IMR-90 (cell line): ENCODE data around the gene GSK3B. TPM values are rescaled to one million over a fixed set of nuclear protein-coding genes. Genes with fewer than 3 reads are reported as not detected.

Experiments used
- ATAC-seq: fragments of 200-7000 bp; cut with Tn5 transposase; 2 replicates; pipeline ENCODE4 v1.9.1; 2020; ENCODE audit warnings: low read depth, mild to moderate bottlenecking, moderate library complexity
- BruUV-seq: library from RNA; stranded (reverse); fragments of 400-500 nt; replicated peaks from 2 replicates; lab custom pipeline; 2021; lab: Mats Ljungman, UMichigan
- CTCF ChIA-PET: fragments of 300-600 bp; formaldehyde crosslinking; extraction: SDS; loops from one replicate; lab custom pipeline; 2021; ENCODE audit warnings: antibody characterized with exemption; lab: Yijun Ruan, JAX
- POLR2A ChIA-PET: fragments of 300-600 bp; sonication (Branson Sonifier 250); formaldehyde crosslinking; loops from one replicate; lab custom pipeline; 2022; ENCODE audit warnings: antibody characterized with exemption; ENCODE audit not compliant: unreplicated experiment; lab: Charles Lee
- DNase-seq: peaks from one replicate; pipeline ENCODE4 v3.0.0; 2013
- H2AFZ ChIP-seq: replicated peaks from 2 replicates; pipeline ENCODE3; 2013; ENCODE audit warnings: low read length, mild to moderate bottlenecking; ENCODE audit not compliant: poor library complexity
- H2AK5ac ChIP-seq: 2 replicates; pipeline ENCODE4 v1.6.1; 2013; ENCODE audit warnings: low read depth, low read length, inconsistent platforms
- H2AK9ac ChIP-seq: replicated peaks from 2 replicates; pipeline ENCODE3; 2013; ENCODE audit warnings: mild to moderate bottlenecking, low read depth, low read length, moderate library complexity; ENCODE audit not compliant: poor library complexity
- H2BK120ac ChIP-seq: 2 replicates; pipeline ENCODE4 v1.6.1; 2013; ENCODE audit warnings: low read depth, low read length, inconsistent platforms
- H2BK15ac ChIP-seq: 3 replicates; pipeline ENCODE4 v1.6.1; 2013; ENCODE audit warnings: low read depth, low read length, inconsistent platforms
- H2BK20ac ChIP-seq: 2 replicates; pipeline ENCODE4 v1.6.1; 2013; ENCODE audit warnings: low read depth, mild to moderate bottlenecking, inconsistent platforms, low read length, moderate library complexity
- H2BK5ac ChIP-seq: 2 replicates; pipeline ENCODE4 v1.6.1; 2013; ENCODE audit warnings: mild to moderate bottlenecking, low read depth, low read length, inconsistent platforms; ENCODE audit not compliant: poor library complexity, severe bottlenecking
- H3K14ac ChIP-seq: replicated peaks from 2 replicates; pipeline ENCODE4 v1.6.1; 2013; ENCODE audit warnings: low read depth, low read length, inconsistent platforms
- H3K18ac ChIP-seq: 2 replicates; pipeline ENCODE4 v1.6.1; 2013; ENCODE audit warnings: low read depth, low read length, control low read depth
- H3K23ac ChIP-seq: 2 replicates; pipeline ENCODE4 v1.6.1; 2013; ENCODE audit warnings: low read depth, low read length, inconsistent platforms
- H3K27ac ChIP-seq: 2 replicates; pipeline ENCODE4 v1.5.1; 2013; ENCODE audit warnings: mild to moderate bottlenecking, control low read depth, low read length; ENCODE audit not compliant: insufficient read depth
- H3K27me3 ChIP-seq: 2 replicates; pipeline ENCODE4 v1.6.1; 2013; ENCODE audit warnings: low read length; ENCODE audit not compliant: control insufficient read depth, insufficient read depth
- H3K36me3 ChIP-seq: 2 replicates; pipeline ENCODE4 v1.6.1; 2013; ENCODE audit warnings: low read length, mixed read lengths; ENCODE audit not compliant: control insufficient read depth, insufficient read depth
- H3K4ac ChIP-seq: 2 replicates; pipeline ENCODE4 v1.6.1; 2013; ENCODE audit warnings: low read depth, low read length, inconsistent platforms
- H3K4me1 ChIP-seq: 2 replicates; pipeline ENCODE4 v1.6.1; 2013; ENCODE audit warnings: low read length, mixed read lengths; ENCODE audit not compliant: control insufficient read depth, insufficient read depth
- H3K4me2 ChIP-seq: 2 replicates; pipeline ENCODE4 v1.6.1; 2013; ENCODE audit warnings: low read depth, mild to moderate bottlenecking, control low read depth, low read length, moderate library complexity
- H3K4me3 ChIP-seq: 2 replicates; pipeline ENCODE4 v1.5.1; 2013; ENCODE audit warnings: low read depth, mild to moderate bottlenecking, control low read depth, low read length, moderate library complexity; ENCODE audit not compliant: insufficient read depth
- H3K56ac ChIP-seq: 2 replicates; pipeline ENCODE4 v1.6.1; 2013; ENCODE audit warnings: low read length, inconsistent platforms; ENCODE audit not compliant: insufficient read depth; ENCODE audit errors: extremely low read depth
- H3K79me1 ChIP-seq, 2 experiments: 2 replicates each; pipeline ENCODE4 v1.6.1; 2013; ENCODE audit warnings: low read length in 2 of 2, inconsistent platforms in 1 of 2, low read depth in 1 of 2
- H3K9ac ChIP-seq: 2 replicates; pipeline ENCODE4 v1.6.1; 2013; ENCODE audit warnings: low read depth, low read length, control low read depth
- H3K9me1 ChIP-seq: 2 replicates; pipeline ENCODE4 v1.6.1; 2013; ENCODE audit warnings: low read length, inconsistent platforms; ENCODE audit not compliant: insufficient read depth
- H3K9me3 ChIP-seq: 2 replicates; pipeline ENCODE4 v1.6.1; 2013; ENCODE audit warnings: low read length; ENCODE audit not compliant: control insufficient read depth, insufficient read depth
- H4K20me1 ChIP-seq: 2 replicates; pipeline ENCODE4 v1.6.1; 2013; ENCODE audit warnings: low read length, inconsistent platforms; ENCODE audit not compliant: insufficient read depth
- H4K5ac ChIP-seq: 2 replicates; pipeline ENCODE4 v1.6.1; 2013; ENCODE audit warnings: mild to moderate bottlenecking, low read depth, low read length, control low read depth
- H4K8ac ChIP-seq, 2 experiments: 2 replicates each; pipeline ENCODE4 v1.6.1; 2013; ENCODE audit warnings: low read depth in 2 of 2, low read length in 2 of 2, control low read depth in 1 of 2, inconsistent platforms in 1 of 2
- H4K91ac ChIP-seq: 2 replicates; pipeline ENCODE4 v1.6.1; 2013; ENCODE audit warnings: low read depth, low read length, inconsistent platforms; ENCODE audit not compliant: insufficient read depth
- SMC3 ChIP-seq: fragments of 150-350 bp; IDR thresholded peaks from 2 replicates; pipeline ENCODE4 v1.6.1; 2016; ENCODE audit warnings: low read depth, mild to moderate bottlenecking, antibody characterized with exemption, low read length, moderate library complexity
- WGBS, 2 experiments: methylation state at CpG; one replicate each; pipeline versions ENCODE4 v1.1.5 to v1.1.7; 2013; ENCODE audit warnings: missing lambda C conversion rate in 2 of 2; ENCODE audit not compliant: insufficient read length in 1 of 2; ENCODE audit errors: extremely low coverage in 2 of 2; 5-methylcytosine and 5-hydroxymethylcytosine counted together
- dilution Hi-C: fragments of 300-500 bp; cut with HindIII; formaldehyde crosslinking; loops from one replicate; pipeline ENCODE4 v1.14.3; 2018; ENCODE audit warnings: low sequenced_read_pairs; ENCODE audit not compliant: unreplicated experiment
- in situ Hi-C: fragments of 300-500 bp; cut with MboI; formaldehyde crosslinking; loops from 3 replicates; pipeline ENCODE4 v1.14.3; 2019; ENCODE audit warnings: low sequenced_read_pairs, inconsistent platforms, mixed read lengths
- intact Hi-C: fragments of 100-400 bp; cut with micrococcal nuclease; formaldehyde crosslinking; loops from 2 replicates; pipeline ENCODE4 v1.10.0; 2022
- polyA plus RNA-seq, 3 experiments: library from polyadenylated mRNA; depleted of rRNA; stranded (reverse); fragments of >200 nt; gene quantifications; 2 replicates each; pipeline ENCODE4 v1.2.3, GENCODE V29; 2012; ENCODE audit warnings: low replicate concordance in 1 of 3
- total RNA-seq: library from RNA; depleted of rRNA; stranded (reverse); fragments of >200 nt; gene quantifications from 2 replicates; pipeline ENCODE4 v1.2.3, GENCODE V29; 2012
- TF ChIP-seq, protein P1 (sequence below): conservative IDR thresholded peaks from 2 replicates; pipeline ENCODE4 v1.5.1; 2012; ENCODE audit warnings: mild to moderate bottlenecking, low read depth, low read length, improper control_type of control experiment

The GSK3B gene
- total and polyA plus RNA-seq, 2 of the 4 experiments (the other 2 are of a cell fraction) = 19.2 to 33.2 TPM

GRCh38 chr3:119831022-119831421 is 263.2 kb downstream of the GSK3B start:
- Histone ChIP-seq H3K4ac (no peak overlapping the region), H3K36me3 (no peaks in the 10 kb centered on the region), H3K18ac (no peak overlapping the region), H2AFZ (no peak overlapping the region), H2BK120ac (no peak overlapping the region), H3K56ac (no peak overlapping the region), H4K91ac (no peak overlapping the region), H2BK5ac (no peak overlapping the region), H4K20me1 (peaks cover 19% of the 10 kb centered on the region; the same call in 1 of the 2 replicates), H4K5ac (no peak overlapping the region), H3K23ac (no peak overlapping the region), H3K79me1 (peaks cover 11 to 29% of the 10 kb centered on the region in 2 experiments), H3K9me3 (no peaks in the 10 kb centered on the region), H4K8ac (no peak overlapping the region), H2BK20ac (no peak overlapping the region), H3K27me3 (no peaks in the 10 kb centered on the region), H2AK9ac (no peak overlapping the region), H3K9ac (no peak overlapping the region), H2BK15ac (no peak overlapping the region), H3K4me3 (no peak overlapping the region), H2AK5ac (no peak overlapping the region), H3K9me1 (peaks cover 9% of the 10 kb centered on the region), H3K4me2 (no peak overlapping the region), H3K14ac (no peak overlapping the region), H3K4me1 (peaks cover 3% of the 10 kb centered on the region; the same call in 1 of the 2 replicates), H3K27ac (no peak overlapping the region)
- ChIA-PET CTCF (interaction anchor here (0.7 kb wide), 1 partner anchor 316 kb away, joined by 3 read pairs; no protein-coding TSS in a partner anchor), POLR2A (no interaction called here)
- in situ Hi-C loops (no loop called here), intact Hi-C loops (no loop called here), dilution Hi-C loops (no loop called here)
- TF ChIP-seq, protein P1, sequence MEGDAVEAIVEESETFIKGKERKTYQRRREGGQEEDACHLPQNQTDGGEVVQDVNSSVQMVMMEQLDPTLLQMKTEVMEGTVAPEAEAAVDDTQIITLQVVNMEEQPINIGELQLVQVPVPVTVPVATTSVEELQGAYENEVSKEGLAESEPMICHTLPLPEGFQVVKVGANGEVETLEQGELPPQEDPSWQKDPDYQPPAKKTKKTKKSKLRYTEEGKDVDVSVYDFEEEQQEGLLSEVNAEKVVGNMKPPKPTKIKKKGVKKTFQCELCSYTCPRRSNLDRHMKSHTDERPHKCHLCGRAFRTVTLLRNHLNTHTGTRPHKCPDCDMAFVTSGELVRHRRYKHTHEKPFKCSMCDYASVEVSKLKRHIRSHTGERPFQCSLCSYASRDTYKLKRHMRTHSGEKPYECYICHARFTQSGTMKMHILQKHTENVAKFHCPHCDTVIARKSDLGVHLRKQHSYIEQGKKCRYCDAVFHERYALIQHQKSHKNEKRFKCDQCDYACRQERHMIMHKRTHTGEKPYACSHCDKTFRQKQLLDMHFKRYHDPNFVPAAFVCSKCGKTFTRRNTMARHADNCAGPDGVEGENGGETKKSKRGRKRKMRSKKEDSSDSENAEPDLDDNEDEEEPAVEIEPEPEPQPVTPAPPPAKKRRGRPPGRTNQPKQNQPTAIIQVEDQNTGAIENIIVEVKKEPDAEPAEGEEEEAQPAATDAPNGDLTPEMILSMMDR = 0 out of 2 replicates have a peak, but pooled peaks have one; percentile 16
- TF ChIP-seq SMC3 = no peak
- no TSS peak for BruUV-seq
- DNase-seq = no peak
- no CpG with 5 or more reads among the region's 3 CpGs for WGBS, 2 experiments
- ATAC-seq = 0 out of 2 replicates have a peak, but pooled peaks have one; percentile 19
